GM21360 (cell line): ENCODE results near the gene TOMM22.

Experiments
- ATAC-seq: cut with Tn5 transposase; IDR thresholded peaks from one replicate; pipeline ENCODE4 v1.9.1; 2021; ENCODE audit warnings: mild to moderate bottlenecking, moderate library complexity; ENCODE audit not compliant: unreplicated experiment

The TOMM22 gene

GRCh38 chr22:38715176-38715764 is 33.5 kb downstream of the TOMM22 start:
- ATAC-seq: no peak

DNA sequence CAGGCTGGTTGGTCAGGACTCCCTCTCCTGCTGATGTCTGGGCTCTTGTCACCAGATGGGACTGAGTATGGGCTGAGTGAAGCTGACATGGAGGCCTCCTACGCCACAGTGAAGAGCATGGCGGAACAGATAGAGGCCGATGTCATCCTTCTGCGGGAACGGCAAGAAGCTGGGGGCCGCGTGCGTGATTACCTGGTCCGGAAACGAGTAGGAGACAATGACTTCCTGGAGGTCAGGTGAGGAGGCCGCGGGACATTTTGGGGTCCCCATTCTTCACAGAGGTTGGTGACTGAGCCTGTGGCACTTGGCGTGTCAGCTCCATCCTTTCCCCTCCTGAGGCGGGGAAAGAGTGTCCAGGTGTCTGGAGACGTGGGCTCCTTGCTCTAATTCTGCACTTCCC is 34.1 kb downstream of the TOMM22 start:
- no peak for ATAC-seq

GRCh38 chr22:38716271-38716670 is 34.5 kb downstream of the TOMM22 start:
- no peak for ATAC-seq

DNA sequence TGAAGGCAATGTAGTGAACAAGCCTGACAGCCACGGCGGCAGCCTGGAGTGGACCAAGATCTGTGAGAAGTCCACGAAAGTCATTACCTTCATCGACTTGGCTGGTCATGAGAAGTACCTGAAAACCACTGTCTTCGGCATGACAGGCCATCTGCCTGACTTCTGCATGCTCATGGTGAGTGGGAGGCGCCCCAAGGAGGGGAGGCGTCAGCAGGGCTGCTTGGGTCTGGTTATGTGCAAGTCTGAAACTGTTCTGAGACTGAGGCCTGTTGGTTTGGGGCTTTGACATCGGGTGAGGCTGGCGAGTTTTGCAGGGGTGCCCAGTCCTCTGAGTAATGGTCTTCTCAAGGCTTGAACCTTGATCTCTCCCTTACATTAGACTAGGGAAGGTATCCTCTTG is 35.1 kb downstream of the TOMM22 start:
- no peak for ATAC-seq

DNA sequence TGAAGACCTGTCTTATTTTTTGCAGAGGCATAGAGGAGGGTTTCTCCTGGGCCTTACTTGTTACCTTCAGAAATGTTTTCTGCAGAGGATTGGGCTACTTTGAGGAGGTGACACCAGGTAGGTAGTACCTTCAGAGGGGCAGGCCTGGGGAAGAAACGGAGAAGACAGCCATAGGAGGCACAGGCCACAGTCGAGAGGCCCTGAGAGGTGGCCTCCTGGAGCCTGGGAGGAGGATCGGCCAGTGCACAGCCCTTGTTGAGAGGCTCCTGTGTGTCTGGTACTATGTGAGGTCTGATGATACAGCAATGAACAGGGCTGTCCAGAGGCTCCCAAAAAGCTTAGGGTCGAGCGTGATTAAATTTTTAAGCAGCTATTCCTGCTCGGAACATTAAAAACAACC is 35.5 kb downstream of the TOMM22 start:
- no peak for ATAC-seq

GRCh38 chr22:38718414-38718813 is 36.7 kb downstream of the TOMM22 start:
- ATAC-seq: no peak

DNA sequence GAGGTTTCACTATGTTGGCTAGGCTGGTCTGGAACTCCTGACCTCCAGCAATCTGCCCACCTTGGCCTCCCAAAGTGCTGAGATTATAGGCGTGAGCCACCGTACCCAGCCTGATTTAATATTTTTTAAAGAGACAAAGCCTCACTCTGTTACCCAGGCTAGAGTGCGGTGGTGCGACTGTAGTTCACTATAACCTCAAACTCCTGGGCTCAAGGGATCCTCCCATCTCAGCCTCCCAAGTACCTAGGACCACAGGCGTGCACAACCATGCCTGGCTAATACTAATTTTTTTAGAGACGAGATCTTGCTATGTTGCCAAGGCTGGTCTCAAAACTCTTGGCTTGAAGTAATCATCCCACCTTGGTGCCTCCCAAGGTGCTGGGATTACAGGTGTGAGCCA is 37.4 kb downstream of the TOMM22 start:
- ATAC-seq: no peak

DNA sequence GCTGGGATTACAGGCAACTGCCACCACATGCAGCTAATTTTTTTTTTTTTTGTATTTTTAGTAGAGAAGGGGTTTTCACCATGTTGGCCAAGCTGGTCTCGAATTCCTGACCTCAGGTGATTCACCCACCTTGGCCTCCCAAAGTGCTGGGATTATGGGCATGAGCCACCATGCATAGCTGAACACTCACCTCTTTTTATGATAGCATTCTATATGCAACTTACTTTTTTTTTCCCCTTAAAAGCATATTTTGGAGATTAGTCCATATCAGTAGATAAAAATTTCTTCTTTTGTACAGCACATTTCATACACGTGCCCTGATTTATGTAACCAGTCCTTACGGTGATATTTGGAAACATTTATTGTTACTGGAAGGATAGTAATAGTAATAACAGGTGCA is 38.6 kb downstream of the TOMM22 start:
- no peak for ATAC-seq

DNA sequence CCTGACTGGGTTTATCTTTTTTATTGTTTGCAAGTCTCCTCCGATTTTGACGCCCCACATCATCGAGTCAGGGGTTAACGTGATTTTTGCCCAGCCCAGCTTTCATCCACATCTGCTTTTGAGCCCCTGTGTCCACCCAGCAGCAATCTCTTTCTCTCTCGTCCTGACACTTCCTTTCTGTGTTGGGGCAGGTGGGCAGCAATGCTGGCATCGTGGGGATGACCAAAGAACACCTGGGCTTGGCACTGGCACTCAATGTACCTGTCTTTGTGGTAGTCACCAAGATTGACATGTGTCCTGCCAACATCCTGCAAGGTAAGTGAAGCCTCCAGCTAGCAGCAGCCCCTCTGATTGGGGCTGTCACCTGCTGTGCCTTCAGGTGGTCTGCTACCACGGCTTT is 39.8 kb downstream of the TOMM22 start:
- no peak for ATAC-seq

- no peak for ATAC-seq
Measured at GRCh38 chr22:38724176-38724575, 42.4 kb downstream of the TOMM22 start.

- no peak for ATAC-seq
Measured at GRCh38 chr22:38724926-38725571, 43.3 kb downstream of the TOMM22 start.

GRCh38 chr22:38725900-38726655 is 44.3 kb downstream of the TOMM22 start:
- no peak for ATAC-seq

- no peak for ATAC-seq
Measured at GRCh38 chr22:38727123-38727522, 45.4 kb downstream of the TOMM22 start.

DNA sequence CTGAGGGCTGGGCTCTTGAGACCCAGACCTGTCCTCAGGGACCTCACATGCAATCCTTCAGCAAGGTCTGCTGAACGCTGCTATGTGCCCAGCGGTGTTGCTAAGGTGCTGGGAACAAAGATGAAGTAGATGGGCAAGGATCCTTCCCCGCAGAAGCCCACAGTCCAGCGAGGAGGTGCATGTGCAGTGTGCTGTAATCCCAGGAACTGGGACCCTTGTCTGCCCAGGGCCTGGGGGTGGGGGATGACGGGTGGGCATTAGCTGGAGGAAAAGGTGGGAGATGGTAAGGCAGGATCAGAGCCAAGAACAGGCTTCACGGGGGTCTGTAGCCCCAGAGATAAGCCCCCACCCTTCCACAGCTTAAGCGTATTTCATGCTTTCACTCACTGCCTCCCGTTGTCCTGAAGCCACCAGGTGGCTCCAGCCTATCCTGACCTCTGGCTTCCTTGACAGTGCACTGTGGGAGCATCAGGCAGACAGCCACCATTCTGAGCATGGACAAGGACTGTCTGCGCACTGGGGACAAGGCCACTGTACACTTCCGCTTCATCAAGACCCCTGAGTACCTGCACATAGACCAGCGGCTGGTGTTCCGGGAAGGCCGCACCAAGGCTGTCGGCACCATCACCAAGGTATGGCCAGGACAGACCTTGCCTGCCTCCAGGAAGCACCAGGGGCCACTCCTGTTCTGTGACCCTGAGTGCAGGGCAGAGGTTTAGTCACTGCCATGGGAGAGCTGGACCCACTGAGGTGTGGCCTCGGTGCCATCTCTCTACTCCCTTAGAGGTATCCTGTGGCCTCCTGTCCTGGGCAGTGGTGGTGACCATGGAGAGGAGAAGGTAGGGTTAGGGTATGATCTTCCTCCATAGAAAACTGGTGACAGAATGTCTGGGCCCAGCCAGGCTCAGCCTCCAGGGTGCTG is 46.0 kb downstream of the TOMM22 start:
- ATAC-seq: no peak

DNA sequence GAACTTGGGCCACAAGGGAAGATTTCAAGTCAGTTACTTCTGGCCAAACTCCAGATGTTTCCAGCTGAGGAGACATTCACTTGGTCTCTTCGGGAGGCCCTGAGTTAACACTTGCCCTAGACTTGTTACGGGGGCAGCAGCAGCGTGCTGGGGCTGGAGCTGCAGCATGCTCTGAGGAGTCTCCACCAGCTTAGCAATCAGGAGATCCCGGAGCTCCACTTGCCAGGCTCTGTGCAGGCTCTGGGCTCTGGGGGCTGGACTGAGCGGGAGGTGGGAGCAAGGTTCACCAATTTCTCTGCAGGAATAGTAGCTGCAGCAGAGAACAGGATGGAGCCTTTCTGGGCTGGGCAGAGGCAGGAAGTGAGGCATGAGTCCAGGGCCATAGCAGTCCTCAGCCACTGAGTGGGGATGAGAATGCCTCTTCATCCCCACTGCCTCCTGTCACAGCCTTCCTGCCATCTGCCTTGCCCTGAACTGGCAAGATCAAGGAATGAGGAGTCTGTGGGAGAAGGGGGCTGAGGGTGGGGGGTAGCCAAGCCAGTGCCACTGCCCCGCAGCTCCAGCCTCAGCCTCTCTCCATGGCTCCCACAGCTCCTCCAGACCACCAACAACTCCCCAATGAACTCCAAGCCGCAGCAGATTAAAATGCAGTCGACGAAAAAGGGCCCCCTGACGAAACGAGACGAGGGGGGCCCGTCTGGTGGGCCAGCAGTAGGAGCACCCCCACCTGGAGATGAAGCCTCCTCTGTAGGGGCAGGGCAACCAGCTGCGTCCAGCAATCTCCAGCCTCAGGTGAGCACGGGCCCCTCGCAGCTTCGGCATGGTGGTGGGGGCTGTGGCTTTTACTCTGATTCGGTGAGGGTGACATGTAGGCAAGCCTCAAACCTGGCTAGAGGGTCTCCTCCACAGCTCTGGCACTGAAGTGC is 47.4 kb downstream of the TOMM22 start:
- ATAC-seq: no peak

DNA sequence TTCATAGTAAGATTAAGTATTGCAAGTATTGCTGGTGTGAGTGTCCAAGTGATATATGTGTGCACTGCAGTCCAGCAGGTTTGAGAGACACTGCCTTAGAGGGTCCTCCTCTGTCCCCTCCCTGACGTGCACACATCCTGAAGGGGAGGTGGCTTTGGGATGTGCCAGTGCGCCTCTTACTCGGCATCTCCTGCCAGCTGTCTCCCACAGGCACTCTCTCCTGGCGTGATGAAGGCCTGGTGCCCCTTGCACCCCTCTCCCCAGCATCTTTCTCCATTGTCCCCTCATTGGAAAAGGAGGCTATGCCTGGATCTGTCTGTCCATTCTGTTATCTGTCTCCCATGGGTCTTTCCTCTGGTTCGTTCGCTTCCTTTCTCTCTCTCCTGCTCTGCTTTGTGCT is 48.2 kb downstream of the TOMM22 start:
- no peak for ATAC-seq

GRCh38 chr22:38730411-38730871 is 48.7 kb downstream of the TOMM22 start:
- no peak for ATAC-seq

- ATAC-seq: no peak
Measured at GRCh38 chr22:38731703-38732161, 50.0 kb downstream of the TOMM22 start.

DNA sequence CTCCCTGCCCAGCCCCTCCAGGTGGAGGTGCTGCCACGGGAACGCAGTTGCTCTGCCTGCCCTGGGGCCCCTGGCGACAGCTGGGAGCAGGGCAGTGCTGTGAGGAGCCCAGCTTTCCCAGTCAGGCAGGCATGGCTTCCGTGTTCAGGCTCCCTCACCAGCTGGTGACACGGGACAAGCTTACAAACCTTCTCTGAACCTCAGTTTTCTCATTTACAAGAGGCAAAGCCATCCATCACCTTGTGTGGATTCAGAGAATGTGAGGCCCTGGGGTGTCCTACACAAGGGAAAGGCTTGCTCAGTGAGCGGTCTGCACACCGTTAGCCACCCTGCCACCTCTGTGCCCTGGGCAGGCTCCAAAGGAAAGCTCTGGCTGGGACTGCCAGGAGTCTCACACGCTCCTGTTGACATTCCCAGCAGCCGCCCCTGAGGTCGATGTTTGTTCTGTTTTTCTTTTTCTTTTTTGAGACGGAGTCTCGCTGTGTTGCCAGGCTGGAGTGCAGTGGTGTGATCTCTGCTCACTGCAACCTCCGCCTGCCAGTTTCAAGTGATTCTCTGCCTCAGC is 50.6 kb downstream of the TOMM22 start:
- no peak for ATAC-seq

DNA sequence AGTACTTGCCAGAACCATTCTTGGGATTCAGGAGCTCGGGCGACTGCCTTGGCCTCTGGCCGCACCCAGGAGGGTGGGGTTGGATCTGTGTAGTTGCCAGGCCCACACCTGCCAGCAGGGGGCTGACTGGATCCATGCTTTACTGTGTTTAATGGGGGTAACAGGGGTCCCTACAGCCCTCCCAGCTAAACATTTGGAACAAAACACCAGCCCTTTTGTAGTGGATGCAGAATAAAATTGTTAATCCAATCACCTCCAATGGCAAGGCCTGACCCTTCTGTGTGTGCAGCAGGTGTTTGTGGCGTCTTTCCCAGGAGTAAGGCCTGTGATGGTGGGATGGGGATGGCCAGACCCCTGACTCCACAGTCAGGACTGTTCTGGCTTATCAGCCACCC is 51.6 kb downstream of the TOMM22 start:
- ATAC-seq: no peak
